ENCODE measurements around the gene B4GALNT1. TPM values are rescaled to one million over a fixed set of nuclear protein-coding genes. Genes with fewer than 3 reads are reported as not detected.

B4GALNT1 gene
- total RNA-seq, 2 experiments from 2014 or later = 1.2 to 3.1 TPM

- no peak for DNase-seq (ENCODE audit: low spot score)
- POLR2A ChIA-PET = interaction anchor here (0.6 kb wide), 1 partner anchor 37 kb away, joined by 3 read pairs; no protein-coding TSS in a partner anchor
These were observed 7.6 kb downstream of the B4GALNT1 start for GRCh38 chr12:57625261-57626032.

GRCh38 chr12:57624441-57625220, 8.4 kb downstream of the B4GALNT1 start:
- Histone ChIP-seq H3K9me2 (ENCODE audit: insufficient read depth, low read length) (no peaks in the 10 kb centered on the region), H3K9me3 (ENCODE audit: low read length) (no peaks in the 10 kb centered on the region), H4K20me1 (ENCODE audit: insufficient read depth, low read length) (no peaks in the 10 kb centered on the region), H3K4me1 (ENCODE audit: insufficient read depth, low read length, poor library complexity, severe bottlenecking) (no peaks in the 10 kb centered on the region), H3K36me3 (ENCODE audit: insufficient read depth, low read length) (no peaks in the 10 kb centered on the region), H2AFZ (ENCODE audit: low read length) (no peak overlapping the region), H3K4me3 (ENCODE audit: low read depth, low read length, poor library complexity, severe bottlenecking) (no peak overlapping the region), H3K79me2 (ENCODE audit: insufficient read depth, low read depth, low read length) (no peaks in the 10 kb centered on the region), H3K27ac (ENCODE audit: low read depth, low read length, poor library complexity, severe bottlenecking) (no peak overlapping the region), H3K4me2 (ENCODE audit: low read length) (no peak overlapping the region)
- ChIA-PET POLR2A (no interaction called here), CTCF (ENCODE audit: unreplicated experiment) (no interaction called here)
- intact Hi-C loops (cut with micrococcal nuclease; ENCODE audit: unreplicated experiment) = no loop called here
- TF ChIP-seq EZH2phosphoT487 (IDR thresholded peaks at IDR 0.05; ENCODE audit: borderline replicate concordance, low read depth, low read length) (no peak), CTCF (conservative IDR thresholded peaks at IDR 0.05; ENCODE audit: low read length) (no peak)
- no TSS peak for BruUV-seq (replicated peaks)
- DNase-seq (ENCODE audit: low spot score) = no peak

More at GRCh38 chr12:57625261-57626032, 7.6 kb downstream of the B4GALNT1 start:
- CTCF ChIA-PET (ENCODE audit: unreplicated experiment) = no interaction called here
- no peak for TF ChIP-seq EZH2phosphoT487 (IDR thresholded peaks at IDR 0.05; ENCODE audit: borderline replicate concordance, low read depth, low read length)
- TF ChIP-seq CTCF (conservative IDR thresholded peaks at IDR 0.05; ENCODE audit: low read length) = no peak
- no peak overlapping the region for H3K4me2 ChIP-seq (ENCODE audit: low read length)
- H3K9me2 ChIP-seq (ENCODE audit: insufficient read depth, low read length) = no peaks in the 10 kb centered on the region
- intact Hi-C loops (cut with micrococcal nuclease; ENCODE audit: unreplicated experiment) = no loop called here
- no peak overlapping the region for H3K4me3 ChIP-seq (ENCODE audit: low read depth, low read length, poor library complexity, severe bottlenecking)
- H3K9me3 ChIP-seq (ENCODE audit: low read length) = no peaks in the 10 kb centered on the region
- no peak overlapping the region for H2AFZ ChIP-seq (ENCODE audit: low read length)
- no TSS peak for BruUV-seq (replicated peaks)
- H3K27ac ChIP-seq (ENCODE audit: low read depth, low read length, poor library complexity, severe bottlenecking) = no peak overlapping the region
- H3K79me2 ChIP-seq (ENCODE audit: insufficient read depth, low read depth, low read length) = no peaks in the 10 kb centered on the region
- H3K36me3 ChIP-seq (ENCODE audit: insufficient read depth, low read length) = no peaks in the 10 kb centered on the region
- H4K20me1 ChIP-seq (ENCODE audit: insufficient read depth, low read length) = no peaks in the 10 kb centered on the region
- H3K4me1 ChIP-seq (ENCODE audit: insufficient read depth, low read length, poor library complexity, severe bottlenecking) = no peaks in the 10 kb centered on the region
